Fibroblast of skin of back (primary cell): ENCODE measurements around the gene COMMD1. TPM values are rescaled to one million over a fixed set of nuclear protein-coding genes. Genes with fewer than 3 reads are reported as not detected.
"Not testable (repeated sequence)": the region's sequence is repeated elsewhere in the genome, so short reads cannot be mapped to it uniquely, and the experiment has no call there.

Source experiments
- DNase-seq: peaks from one replicate; pipeline ENCODE4 v3.0.0-alpha.2; 2013
- polyA plus RNA-seq, 2 experiments: library from polyadenylated mRNA; unstranded; fragments of 120-200 nt; gene quantifications; one replicate each; pipeline ENCODE4 v1.2.1, GENCODE V29; 2013; ENCODE audit not compliant: insufficient read length in 2 of 2

Gene COMMD1
- 58.1 TPM for polyA plus RNA-seq (2013, experiment 1 of 2; ENCODE audit: insufficient read length)
- 58.9 TPM for polyA plus RNA-seq (2013, experiment 2 of 2; ENCODE audit: insufficient read length)

DNA sequence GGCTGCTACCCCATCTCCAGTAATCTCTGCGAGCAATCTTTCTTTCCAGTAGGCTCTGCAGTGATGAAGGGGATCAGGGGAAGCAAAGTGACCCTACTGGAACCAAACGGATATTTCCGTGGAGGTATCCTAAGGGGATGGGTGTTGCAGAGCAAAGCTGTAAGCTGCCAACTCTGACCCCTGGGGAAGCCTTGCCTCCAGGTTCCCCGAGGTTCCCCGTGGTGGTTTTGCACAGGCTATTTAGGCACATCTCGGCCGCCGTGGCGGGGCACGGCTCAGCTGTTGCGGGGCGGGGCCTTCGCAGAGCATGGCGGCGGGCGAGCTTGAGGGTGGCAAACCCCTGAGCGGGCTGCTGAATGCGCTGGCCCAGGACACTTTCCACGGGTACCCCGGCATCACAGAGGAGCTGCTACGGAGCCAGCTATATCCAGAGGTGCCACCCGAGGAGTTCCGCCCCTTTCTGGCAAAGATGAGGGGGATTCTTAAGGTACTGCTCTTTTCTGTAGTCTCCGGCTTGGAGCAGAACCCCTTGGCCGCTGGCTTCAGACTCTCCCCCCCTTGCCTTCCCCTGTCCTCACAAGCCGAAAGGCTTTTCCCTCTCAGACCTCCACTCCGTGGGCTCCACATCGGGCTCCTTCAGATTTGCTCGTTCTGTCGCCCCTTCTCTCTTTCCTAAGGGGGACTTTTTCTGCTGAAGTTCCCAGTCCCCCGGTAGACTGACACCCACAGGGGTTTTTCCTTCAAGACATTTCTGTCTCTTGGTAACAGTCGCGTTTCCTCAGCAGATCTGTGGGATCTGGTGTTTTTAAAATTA is at the start of gene COMMD1:
TSS of gene COMMD1 (plus strand) at position 303 of the 814 bp plus-strand sequence. CDS start at position 308, 5 bp downstream.
- DNase-seq: peak; percentile 72

DNA sequence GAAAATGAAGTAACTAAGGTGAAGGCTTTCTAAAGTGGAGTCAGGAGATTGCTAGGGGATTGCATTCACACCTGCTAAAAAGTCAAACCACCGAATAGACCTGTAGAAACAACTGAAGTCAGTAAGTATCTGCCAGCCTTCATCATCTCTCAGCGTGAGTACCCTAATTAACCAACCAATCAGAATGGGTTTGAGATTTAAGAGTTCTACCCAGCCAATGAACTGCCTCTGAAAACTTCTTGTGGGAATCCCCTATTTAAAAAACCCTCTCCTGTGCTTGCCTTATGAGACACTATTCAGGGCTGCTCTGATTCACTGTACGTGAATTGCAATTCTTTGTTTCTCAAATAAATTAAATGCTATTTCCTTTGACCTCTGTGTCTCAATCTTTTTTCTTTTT is 48.2 kb upstream of the COMMD1 start:
- DNase-seq: no peak

DNA sequence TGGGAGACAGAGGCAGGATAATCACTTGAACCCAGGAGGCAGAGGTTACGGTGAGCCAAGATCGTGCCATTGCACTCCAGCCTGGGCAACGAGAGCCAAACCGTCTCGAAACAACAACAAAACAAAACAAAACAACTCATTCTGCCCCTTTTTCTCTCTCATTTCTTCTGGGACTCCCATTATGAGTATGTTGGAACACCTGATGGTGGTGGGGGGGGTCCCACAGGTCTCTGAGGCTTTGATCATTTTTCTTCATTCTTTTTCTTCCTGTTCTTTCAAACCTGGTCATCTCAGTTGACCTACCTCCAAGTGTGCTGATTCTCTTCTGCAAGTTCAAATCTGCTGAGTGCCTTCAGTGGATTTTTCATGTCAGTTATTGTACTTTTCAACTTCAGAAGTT is 43.4 kb upstream of the COMMD1 start:
- no peak for DNase-seq

DNA sequence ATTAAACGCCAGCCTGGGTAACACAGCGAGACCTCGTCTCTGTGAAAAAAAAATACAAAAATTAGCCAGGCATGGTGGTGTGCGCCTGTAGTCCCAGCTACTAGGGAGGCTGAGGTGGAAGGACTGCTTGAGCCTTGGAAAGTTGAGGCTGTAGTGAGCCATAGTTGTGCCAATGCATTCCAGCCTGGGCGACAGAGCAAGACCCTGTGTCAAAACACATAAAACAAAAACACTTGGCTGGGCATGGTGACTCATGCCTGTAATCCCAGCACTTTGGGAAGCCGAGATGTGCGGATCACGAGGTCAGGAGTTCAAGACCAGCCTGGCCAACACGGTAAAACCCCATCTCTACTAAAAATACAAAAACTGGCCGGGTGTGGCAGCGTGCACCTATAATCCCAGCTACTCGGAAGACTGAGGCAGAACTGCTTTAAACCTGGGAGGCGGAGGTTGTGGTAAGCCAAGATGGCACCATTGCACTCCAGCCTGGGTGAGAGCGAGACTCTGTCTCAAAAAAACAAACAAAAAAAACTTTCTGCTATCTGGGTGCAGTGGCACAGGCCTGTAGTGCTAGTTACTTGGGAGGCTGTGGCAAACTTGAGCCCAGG is 38.9 kb upstream of the COMMD1 start:
- not testable (repeated sequence) for DNase-seq

DNA sequence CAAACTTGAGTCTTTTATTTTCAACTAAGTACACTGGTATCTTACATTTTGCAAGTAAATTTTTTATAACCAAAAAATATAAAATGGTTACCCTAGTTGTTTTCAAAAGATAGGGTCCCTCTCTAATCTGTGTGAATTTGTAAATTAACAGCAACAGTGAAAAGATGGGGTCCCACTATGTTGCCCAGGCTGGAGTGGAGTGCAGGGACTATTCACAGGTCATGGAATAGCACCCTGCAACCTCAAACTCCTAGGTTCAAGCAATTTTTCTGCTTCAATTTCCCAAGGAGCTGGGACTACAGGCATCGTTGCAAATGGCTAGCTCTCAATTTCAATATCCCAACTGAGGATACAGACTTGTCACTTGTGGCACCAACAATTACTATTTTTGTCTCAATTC is 29.1 kb upstream of the COMMD1 start:
- DNase-seq: no peak

DNA sequence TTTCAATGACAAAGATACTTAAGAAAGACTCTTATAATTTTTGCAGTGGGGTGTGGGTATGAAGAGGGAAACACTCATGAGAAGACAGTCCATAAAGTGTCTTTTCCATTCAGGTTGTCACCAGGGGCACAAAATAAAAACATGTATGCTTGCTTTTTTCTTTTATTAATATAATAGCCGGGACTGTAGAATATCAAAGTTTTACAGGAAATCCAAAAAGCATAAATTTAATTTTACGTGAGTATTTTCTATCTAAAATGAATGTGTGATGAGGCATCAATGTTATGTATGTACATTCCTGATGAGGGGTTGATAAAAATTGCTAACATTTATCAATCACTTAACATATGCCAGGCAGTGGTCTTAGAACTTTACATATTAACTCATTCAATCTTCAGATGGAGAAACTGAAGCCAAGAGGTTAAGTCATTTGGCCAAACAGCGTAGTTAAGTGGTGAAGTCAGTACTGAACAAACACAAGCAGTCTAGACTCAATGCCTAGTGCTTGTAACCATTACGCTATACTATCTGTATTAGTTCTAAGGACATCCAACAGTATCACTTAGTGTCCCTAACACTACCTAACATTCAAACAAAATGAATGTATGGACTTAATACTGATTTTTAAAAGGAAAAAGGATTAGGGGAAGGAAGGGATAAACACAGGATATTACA is 27.8 kb upstream of the COMMD1 start:
- DNase-seq: no peak

DNA sequence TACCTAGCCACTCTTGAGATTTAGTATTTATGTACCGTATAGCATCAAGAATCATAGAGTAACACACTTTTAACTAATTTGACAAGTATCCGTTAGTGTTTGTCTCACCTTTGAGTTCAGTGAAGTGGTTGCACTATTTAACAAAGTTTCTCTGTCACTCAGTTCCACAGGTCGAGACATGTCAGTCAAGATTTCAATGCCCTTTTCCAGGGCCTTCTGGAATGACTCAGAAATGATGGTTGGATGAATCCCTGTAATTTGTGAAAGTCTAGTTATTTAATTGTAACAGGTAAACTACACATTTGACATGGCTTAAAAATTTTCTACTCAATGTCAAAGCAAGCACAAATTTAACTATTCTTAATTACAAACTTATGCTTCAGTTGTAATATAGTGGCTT is 26.7 kb upstream of the COMMD1 start:
- DNase-seq: no peak

DNA sequence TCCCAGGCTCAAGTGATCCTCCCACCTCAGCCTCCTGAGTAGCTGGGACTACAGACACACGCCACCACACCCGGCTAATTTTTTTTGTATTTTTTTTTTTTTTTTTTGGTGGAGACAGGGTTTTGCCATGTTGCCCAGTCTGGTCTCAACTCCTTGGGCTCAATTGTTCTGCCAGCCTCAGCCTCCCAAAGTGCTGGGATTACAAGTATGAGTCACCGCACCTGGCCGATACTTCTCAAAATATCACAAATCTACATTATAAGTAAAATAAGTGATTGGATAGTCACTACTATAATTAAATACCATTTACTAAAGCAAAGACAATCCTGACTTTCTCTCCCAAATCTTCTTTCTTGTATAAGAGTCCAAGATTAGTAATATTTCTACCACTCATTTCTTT is 26.1 kb upstream of the COMMD1 start:
- not testable (repeated sequence) for DNase-seq

DNA sequence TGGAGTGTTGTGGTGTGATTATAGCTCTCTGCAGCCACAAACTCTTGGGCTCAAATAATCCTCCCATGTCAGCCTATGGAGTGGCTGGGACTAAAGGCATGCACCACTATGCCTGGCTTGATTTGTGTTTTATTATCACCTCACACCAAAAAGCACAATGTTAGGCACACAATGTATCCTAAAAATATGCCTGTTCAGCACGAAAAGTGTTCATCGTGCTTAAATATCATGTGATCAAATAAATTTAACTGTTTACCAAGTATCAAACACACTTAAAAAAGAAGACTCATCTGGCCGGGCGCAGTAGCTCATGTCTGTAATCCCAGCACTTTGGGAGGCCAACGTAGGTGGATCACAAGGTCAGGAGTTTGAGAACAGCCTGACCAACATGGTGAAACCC is 22.6 kb upstream of the COMMD1 start:
- no peak for DNase-seq

DNA sequence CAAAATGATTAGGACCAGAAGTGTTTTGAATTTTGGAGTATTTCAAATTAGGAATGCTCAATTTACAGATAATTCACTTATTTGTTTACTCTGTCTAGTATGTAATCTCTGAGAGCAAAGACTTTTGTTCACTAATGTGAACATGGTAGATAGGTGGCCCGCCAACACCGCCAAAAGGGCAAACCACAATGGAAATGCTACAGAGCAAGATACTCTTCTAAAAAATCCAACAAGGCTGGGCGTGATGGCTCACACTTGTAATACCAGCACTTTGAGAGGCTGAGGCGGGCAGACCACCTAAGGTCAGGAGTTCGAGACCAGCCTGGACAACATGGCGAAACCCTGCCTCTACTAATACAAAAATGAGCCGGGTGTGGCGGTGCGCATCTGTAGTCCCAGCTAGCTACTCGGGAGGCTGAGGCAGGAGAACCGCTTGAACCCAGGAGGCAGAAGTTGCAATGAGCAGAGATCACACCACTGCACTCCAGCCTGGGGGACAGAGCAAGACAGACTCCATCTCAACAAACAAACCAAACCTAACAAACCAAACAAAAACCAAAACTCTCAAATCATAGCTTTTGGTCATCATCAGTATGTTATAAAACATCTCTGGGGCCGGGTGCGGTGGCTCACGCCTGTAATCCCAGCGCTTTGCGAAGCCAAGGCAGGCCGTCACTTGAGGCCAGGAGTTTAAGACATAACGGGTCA is 19.4 kb upstream of the COMMD1 start:
- no peak for DNase-seq

DNA sequence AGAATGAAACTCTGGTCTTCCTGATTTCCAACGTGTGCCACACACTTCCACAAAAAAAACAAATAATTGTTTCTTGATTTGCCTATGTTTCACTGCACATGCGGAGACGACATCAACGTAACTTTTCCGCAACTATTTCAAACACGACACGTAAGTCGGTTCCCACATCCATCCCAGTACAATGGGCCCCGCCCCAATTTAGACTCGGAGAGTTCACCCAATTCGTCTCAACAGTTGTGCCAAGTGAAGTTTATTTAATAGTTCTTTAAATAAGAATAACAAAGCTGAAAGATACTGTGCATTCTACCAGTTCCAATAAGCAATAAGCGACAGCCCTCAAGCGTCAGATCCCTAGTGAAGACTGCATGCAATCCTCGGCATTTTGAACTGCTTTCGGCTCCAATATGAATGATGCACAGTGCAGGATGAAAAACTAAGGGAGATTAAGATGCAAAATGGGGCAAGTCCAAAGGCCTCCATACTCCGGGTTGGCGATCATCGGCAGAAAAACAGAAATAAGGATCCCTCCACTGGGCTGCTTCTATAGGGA is 17.7 kb upstream of the COMMD1 start:
- DNase-seq: peak; percentile 35

DNA sequence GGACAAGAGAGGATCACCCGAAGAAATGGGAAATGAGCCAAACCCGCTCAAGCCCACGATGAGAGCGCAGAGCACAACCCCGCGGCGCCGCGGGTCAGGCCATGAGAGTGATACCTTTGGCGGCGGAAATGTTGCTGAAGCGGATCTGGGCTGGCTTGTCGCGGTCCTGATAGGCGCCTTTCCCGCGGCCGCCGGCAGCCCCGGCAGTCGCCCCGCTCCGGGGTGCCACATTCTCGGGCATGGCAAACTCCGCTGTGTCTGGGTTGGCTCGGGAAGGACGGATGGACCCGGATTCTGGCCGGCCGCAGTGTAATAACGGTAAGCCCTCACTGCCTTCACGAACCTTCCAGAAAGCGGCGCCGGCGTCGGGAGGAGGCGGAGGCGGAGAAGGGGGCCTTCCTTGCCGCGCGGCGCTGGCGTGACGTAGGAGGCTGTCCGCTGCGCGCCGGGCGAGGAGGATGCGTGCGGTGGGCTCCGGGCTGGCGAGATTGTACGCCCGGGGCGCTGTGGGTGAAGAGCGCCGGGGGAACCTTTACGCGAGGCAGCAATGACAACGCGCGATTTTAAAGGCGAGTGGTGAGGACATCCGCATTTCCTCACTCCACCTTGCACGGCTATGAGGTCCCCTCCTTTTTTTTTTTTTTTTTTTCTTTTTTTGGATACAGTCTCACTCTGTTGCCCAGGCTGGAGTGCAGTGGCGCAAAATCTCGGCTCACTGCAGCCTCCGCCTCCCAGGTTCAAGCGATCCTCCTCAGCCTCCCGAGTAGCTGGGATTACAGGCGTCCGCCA is 17.0 kb upstream of the COMMD1 start, which contains the start of gene CCT4:
TSS of gene CCT4 (minus strand) at position 390 of the 789 bp plus-strand sequence. CDS start at position 241, 149 bp downstream.
- DNase-seq: peak; percentile 83

DNA sequence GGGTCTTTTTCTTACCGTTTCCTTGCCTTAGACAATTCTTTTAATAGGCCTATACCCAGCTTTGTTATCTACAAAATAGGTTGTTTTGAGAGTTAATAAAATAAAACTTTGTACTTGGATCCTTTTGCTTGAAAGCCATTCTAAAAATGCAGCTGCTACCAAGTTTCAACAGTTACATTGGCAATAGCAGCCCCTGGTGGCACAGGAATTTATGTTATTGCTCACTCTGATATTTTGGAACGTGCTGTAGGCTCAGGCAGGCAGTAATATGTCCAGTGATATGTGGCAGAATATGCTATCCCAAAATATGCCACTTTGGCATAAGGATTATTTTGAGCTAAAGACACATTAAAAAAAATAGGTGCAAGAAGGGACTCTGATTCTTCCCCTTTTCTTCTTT is 6.7 kb upstream of the COMMD1 start:
- peak; percentile 14 for DNase-seq

DNA sequence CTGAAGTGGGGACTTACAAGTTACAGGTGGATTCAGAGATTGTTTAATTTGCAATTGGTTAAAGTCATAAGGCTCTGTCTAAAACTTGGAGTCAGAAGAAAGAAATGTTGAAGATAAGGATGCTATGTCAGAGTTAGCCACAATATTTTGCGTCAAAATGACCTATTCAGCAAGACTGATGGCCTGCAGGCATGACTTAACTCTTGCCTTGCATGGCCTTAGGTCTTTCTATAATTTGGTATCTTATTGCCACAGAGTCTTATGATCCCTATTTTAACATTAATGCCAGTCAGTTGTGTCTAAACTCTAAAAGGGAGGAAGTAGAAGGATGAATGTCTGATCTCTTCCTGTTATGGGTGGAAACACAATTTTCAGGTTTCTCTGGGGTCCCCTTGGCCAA is 5.2 kb upstream of the COMMD1 start:
- no peak for DNase-seq

DNA sequence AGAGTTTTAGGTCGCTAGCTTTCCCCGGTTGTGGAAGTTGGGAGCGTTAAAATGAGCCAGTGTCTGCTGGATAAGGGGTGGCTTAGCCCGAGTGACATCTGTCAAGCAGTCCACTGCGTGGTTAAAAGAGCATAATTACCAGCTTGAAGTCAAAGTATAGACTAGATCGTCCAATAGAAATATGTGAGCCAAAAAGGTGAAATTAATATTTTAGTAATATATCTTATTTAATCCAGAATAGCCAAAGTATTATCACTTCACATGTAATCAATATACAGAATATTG is 654 bp downstream of the COMMD1 start:
- no peak for DNase-seq

DNA sequence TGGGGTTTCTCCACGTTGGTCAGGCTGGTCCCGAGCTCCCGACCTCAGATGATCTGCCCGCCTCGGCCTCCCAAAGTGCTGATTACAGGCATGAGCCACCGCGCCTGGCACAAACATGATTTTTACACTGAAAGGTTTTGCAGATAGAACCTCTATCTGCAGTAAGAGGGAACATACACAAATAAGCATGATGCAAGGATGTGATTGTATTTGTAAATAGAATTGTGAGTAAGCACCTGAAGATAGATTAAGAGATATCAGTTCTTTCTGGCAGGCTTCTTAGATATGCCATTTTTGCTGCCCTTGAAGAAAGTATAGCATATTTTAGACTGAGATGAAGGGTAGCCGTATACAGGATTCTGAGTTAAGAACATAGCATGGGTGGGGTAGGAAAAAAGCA is 3.6 kb downstream of the COMMD1 start:
- no peak for DNase-seq

DNA sequence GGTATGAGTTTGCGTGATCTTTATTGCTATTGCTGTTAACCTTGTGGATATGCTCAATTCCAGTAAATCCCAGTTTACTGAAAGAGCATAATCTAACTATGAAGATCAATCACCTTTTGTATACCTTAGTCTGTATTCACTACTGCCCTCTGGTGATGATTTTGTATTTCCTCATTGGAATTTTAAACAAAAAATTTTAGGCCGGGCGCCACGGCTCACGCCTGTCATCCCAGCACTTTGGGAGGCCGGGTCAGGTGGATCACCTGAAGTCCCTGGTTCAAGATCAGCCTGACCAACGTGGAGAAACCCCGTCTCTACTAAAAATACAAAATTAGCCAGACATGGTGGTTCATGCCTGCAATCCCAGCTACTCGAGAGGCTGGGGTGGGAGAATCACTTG is 5.1 kb downstream of the COMMD1 start:
- no peak for DNase-seq

DNA sequence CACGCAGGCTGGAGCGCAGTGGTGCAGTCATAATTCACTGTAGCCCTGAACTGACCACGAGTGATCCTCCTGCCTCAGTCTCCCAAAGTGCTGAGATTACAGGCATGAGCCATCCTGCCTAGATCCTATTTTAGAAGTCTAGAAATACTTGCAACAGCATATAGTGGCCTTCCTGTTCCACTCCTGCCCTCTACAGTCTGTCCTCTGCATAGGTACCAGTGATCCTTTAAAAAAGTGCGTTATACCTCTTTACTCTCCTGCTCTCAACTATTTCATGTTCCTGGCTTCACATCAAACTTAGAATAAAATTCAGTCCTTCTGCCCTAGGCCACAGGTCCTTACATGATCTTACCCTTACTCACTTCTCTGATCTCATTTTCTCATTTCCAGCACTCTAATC is 6.0 kb downstream of the COMMD1 start:
- DNase-seq: no peak

DNA sequence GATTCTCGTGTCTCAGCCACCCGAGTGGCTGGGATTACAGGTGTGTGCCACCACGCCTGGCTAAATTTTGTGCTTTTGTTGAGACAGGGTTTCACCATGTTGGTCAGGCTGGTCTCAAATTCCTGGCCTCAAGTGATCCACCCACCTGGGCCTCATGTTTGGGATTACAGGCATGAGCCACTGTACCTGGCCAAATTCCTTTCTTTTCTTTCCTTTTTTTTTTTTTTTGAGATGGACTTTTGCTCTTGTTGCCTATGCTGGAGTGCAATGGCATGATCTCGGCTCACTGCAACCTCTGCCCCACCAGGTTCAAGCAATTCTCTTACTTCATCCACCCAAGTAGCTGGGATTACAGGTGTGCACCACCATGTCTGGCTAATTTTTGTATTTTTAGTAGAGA is 9.3 kb downstream of the COMMD1 start:
- DNase-seq: not testable (repeated sequence)

DNA sequence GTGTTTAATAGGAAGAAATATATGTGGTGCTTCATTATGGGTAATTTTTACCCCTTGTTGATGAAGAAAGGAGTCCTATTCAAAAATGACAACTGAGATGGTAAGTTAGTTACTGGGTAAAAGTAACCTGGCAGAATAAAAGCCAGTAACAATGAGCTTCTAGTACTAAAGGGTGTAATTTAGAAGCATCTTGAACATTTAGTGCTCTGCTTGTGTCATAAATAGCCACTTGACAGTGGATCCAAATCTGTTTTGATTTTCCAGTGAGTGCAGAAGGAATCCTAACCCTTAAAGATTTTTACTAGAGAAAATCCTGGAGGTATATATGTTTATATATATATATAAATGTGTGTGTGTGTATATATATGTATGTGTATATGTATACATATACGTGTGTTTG is 15.1 kb downstream of the COMMD1 start:
- no peak for DNase-seq

DNA sequence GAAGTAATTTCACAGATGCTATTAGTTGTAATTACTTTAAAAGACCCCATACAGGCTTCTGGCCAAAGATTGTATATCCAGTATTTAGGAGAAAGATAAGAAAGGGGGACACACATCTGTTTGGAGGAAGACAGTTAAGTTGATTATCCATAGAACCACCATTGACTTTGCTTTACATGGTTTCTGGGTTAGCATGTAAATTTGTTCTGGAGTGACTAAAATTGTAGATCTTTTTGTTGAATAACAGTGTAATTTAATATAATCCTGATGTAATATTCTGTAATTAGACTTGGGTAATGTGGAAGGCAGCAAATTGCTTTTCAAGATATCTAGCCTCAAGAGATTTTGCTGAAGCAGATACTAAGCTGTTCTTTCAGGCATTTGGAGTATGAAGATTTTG is 17.2 kb downstream of the COMMD1 start:
- no peak for DNase-seq
